ENCODE results near the gene OSM.
"Not testable (repeated sequence)": the region's sequence is repeated elsewhere in the genome, so short reads cannot be mapped to it uniquely, and the experiment has no call there.

OSM gene

GRCh38 chr22:30241576-30242371, 24.9 kb downstream of the OSM start:
- no peak for DNase-seq

- DNase-seq, result no peak
Observed at GRCh38 chr22:30240541-30241417, 25.9 kb downstream of the OSM start.

GRCh38 chr22:30239488-30240405, 26.9 kb downstream of the OSM start:
- DNase-seq, result no peak

GRCh38 chr22:30238661-30239487, 27.8 kb downstream of the OSM start:
- no peak for DNase-seq

- DNase-seq, result no peak
Observed at GRCh38 chr22:30238136-30238535, 28.5 kb downstream of the OSM start.

GRCh38 chr22:30236875-30237274, 29.8 kb downstream of the OSM start:
- DNase-seq, result no peak

- DNase-seq, result no peak
Observed at GRCh38 chr22:30235687-30236170, 30.9 kb downstream of the OSM start.

- DNase-seq, result no peak
Observed at GRCh38 chr22:30234786-30235470, 31.7 kb downstream of the OSM start.

GRCh38 chr22:30234325-30234724, 32.3 kb downstream of the OSM start:
- DNase-seq, result not testable (repeated sequence)

GRCh38 chr22:30233582-30233981, 33.1 kb downstream of the OSM start:
- no peak for DNase-seq

GRCh38 chr22:30232716-30233218, 33.9 kb downstream of the OSM start:
- DNase-seq, result no peak

- DNase-seq, result no peak
Observed at GRCh38 chr22:30230787-30231461, 35.7 kb downstream of the OSM start.

GRCh38 chr22:30230330-30230729, 36.3 kb downstream of the OSM start:
- no peak for DNase-seq

- DNase-seq, result no peak
Observed at GRCh38 chr22:30228509-30229359, 37.9 kb downstream of the OSM start.

- no peak for DNase-seq
Observed at GRCh38 chr22:30227438-30228228, 39.0 kb downstream of the OSM start.

- no peak for DNase-seq
Observed at GRCh38 chr22:30226192-30226832, 40.3 kb downstream of the OSM start.

GRCh38 chr22:30225220-30225927, 41.3 kb downstream of the OSM start:
- no peak for DNase-seq
